Adrenal gland (tissue), 12 donors: ENCODE measurements around the gene TDRD12. TPM values are rescaled to one million over a fixed set of nuclear protein-coding genes. Genes with fewer than 3 reads are reported as not detected.
A peak's percentile ranks its signal among the peaks of the same experiment; 100 is the strongest.
"Not testable (repeated sequence)": the region's sequence is repeated elsewhere in the genome, so short reads cannot be mapped to it uniquely, and the experiment has no call there.

Experiments used
- DNase-seq, 7 donors: peaks; one replicate each; pipeline ENCODE4 v3.0.0-alpha.2; 2019 to 2020
- H3K27ac ChIP-seq, 5 donors: fragments of 200-600 bp; sonication (generic) in 4 of 5; 1 replicate in 3 of 5; 2 replicates in 2 of 5; pipeline versions ENCODE4 v1.5.1 to v1.8.0; 2016 to 2020; ENCODE audit warnings: mild to moderate bottlenecking in 1 of 5
- H3K27me3 ChIP-seq: fragments of 200-600 bp; 2 replicates; pipeline ENCODE4 v1.8.0; 2021
- H3K36me3 ChIP-seq, 2 donors: fragments of 200-600 bp; replicated peaks in 1 of 2; 1 replicate in 1 of 2; 2 replicates in 1 of 2; pipeline versions ENCODE4 v1.5.1 to v1.8.0; 2018 to 2022
- H3K4me1 ChIP-seq, 2 donors: fragments of 200-600 bp; replicated peaks in 1 of 2; 1 replicate in 1 of 2; 2 replicates in 1 of 2; pipeline versions ENCODE4 v1.5.1 to v1.8.0; 2018 to 2021
- H3K4me3 ChIP-seq, 4 donors: fragments of 200-600 bp; sonication (generic) in 3 of 4; one replicate each; pipeline ENCODE4 v1.5.1; 2016 to 2018
- H3K9me3 ChIP-seq, 3 donors: fragments of 200-600 bp; sonication (generic) in 1 of 3; replicated peaks in 1 of 3; 1 replicate in 2 of 3; 2 replicates in 1 of 3; pipeline versions ENCODE4 v1.5.1 to v1.8.0; 2016 to 2021
- POLR2A ChIP-seq, 2 donors: fragments of 450-650 bp; IDR thresholded peaks; one replicate each; pipeline ENCODE4 v1.6.1; 2017; ENCODE audit warnings: antibody characterized with exemption in 2 of 2, mild to moderate bottlenecking in 2 of 2, moderate library complexity in 1 of 2
- WGBS, 4 donors: extraction: QIAGEN DNeasy Blood & Tissue Kit in 2 of 4; methylation state at CpG; one replicate each; pipeline versions ENCODE4 v1.1.5 to v1.1.7; 2013 to 2017; 5-methylcytosine and 5-hydroxymethylcytosine counted together
- intact Hi-C, 2 donors: fragments of 100-400 bp; cut with DNase I; formaldehyde crosslinking; loops; one replicate each; pipeline versions ENCODE4 v1.14.1 to v1.15.0; 2022 to 2023
- polyA plus RNA-seq, 3 donors: library from polyadenylated mRNA; stranded (reverse); fragments of 200-250 nt in 2 of 3; fragments of 350-450 nt in 1 of 3; fragmentation: Illumina TruSeq in 1 of 3; extraction: RNeasy Lipid Tissue Mini Kit (QIAGEN cat#74804) in 1 of 3; gene quantifications; one replicate each; pipeline ENCODE4 v1.2.3, GENCODE V29; 2013 to 2014
- total RNA-seq, 9 donors: library from RNA; depleted of rRNA in 4 of 9; stranded (reverse); fragments of >200 nt in 4 of 9; fragments of 120-200 nt in 1 of 9; fragmentation: NEBNext Ultra II Directional in 1 of 9; extraction: Animal tissue kit (Norgen Biotek cat#: 25700) in 1 of 9; gene quantifications; one replicate each; pipeline versions ENCODE4 v1.1.0 to v1.2.4, GENCODE V29; 2013 to 2023
- TF ChIP-seq, protein P1 (sequence below), 6 experiments: fragments of 450-650 bp in 4 of 6; fragments of 200-600 bp in 2 of 6; sonication (generic) in 1 of 6; IDR thresholded peaks; 1 replicate in 5 of 6; 2 replicates in 1 of 6; pipeline versions ENCODE4 v1.5.1 to v1.8.0; 2016 to 2021; ENCODE audit warnings: antibody characterized with exemption in 6 of 6, mild to moderate bottlenecking in 2 of 6, moderate library complexity in 1 of 6
- donor health status: healthy with polysubstance abuse.
- donor health status: Bipolar disorder and iron deficiency.
- donor health status: DM: yes; HTN: yes; CAD: no.
- donor health status: DM: no; HTN: no; CAD: no.
- donor health status: DM: no; HTN: no; CAD: no.
- donor health status: DM: yes; HTN: yes; CAD: no.

The TDRD12 gene
- total and polyA plus RNA-seq, 12 donors: 0.08 to 3.7 (median 1.1) TPM; not detected in 2

DNA sequence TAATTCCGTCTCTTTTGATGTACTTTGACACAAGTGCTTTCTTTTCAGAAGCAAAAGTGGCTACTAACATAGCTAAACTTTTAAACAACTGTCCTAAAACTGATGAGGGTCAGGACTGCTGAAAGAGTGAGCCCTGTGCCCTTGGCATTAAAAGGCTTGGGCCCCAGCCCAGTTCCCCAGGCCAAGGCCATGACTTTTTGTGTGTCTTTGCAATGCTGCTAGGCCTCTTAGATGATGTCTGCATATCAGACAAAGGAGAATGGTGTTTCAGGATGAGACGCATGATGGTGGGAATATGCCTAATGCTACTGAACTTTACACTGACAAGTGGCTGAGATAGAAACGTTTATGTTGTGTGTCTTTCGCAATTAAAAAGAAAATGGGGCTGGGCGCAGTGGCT is 112.0 kb downstream of the TDRD12 start:
- TF ChIP-seq POLR2A (IDR thresholded peaks at IDR 0.05): no peak
- TF ChIP-seq, protein P1, sequence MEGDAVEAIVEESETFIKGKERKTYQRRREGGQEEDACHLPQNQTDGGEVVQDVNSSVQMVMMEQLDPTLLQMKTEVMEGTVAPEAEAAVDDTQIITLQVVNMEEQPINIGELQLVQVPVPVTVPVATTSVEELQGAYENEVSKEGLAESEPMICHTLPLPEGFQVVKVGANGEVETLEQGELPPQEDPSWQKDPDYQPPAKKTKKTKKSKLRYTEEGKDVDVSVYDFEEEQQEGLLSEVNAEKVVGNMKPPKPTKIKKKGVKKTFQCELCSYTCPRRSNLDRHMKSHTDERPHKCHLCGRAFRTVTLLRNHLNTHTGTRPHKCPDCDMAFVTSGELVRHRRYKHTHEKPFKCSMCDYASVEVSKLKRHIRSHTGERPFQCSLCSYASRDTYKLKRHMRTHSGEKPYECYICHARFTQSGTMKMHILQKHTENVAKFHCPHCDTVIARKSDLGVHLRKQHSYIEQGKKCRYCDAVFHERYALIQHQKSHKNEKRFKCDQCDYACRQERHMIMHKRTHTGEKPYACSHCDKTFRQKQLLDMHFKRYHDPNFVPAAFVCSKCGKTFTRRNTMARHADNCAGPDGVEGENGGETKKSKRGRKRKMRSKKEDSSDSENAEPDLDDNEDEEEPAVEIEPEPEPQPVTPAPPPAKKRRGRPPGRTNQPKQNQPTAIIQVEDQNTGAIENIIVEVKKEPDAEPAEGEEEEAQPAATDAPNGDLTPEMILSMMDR (IDR thresholded peaks at IDR 0.05): no peak
- Histone ChIP-seq H3K9me3 (no peaks in the 10 kb centered on the region), H3K27me3 (no peaks in the 10 kb centered on the region), H3K36me3 (no peaks in the 10 kb centered on the region), H3K4me3 (no peak overlapping the region), H3K27ac (peak overlapping the region in 2 of 5 donors; percentile 35 to 52), H3K4me1 (no peaks in the 10 kb centered on the region)
- intact Hi-C loops: no loop called here
- WGBS, 4 donors: 61 to 70% (median 67%) methylated on average over 5 of the region's 5 CpGs
- peak; percentile 36 to 68 (median 57) for DNase-seq

DNA sequence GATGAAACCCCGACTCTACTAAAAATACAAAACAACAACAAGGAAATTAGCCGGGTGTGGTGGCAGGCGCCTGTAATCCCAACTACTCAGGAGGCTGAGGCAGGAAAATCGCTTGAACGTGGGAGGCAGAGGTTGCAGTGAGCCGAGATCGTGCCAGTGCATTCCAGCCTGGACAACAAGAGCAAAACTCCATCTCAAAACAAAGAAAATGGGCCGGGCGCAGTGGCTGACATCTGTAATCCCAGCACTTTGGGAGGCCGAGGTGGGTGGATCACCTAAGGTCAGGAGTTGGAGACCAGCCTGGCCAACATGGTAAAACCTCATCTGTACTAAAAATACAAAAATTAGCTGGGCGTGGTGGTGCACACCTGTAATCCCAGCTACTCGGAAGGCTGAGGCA is 112.5 kb downstream of the TDRD12 start:
- H3K27ac ChIP-seq: peak overlapping the region in 2 of 5 donors; percentile 35 to 52
- H3K9me3 ChIP-seq, H3K4me3 ChIP-seq, H3K27me3 ChIP-seq, H3K36me3 ChIP-seq, intact Hi-C loops, H3K4me1 ChIP-seq: not testable (repeated sequence)
- 89 to 97% (median 92%) methylated on average over 12 of the region's 12 CpGs for WGBS, 4 donors
- DNase-seq: peak in 1 of 7 donors; percentile 2

DNA sequence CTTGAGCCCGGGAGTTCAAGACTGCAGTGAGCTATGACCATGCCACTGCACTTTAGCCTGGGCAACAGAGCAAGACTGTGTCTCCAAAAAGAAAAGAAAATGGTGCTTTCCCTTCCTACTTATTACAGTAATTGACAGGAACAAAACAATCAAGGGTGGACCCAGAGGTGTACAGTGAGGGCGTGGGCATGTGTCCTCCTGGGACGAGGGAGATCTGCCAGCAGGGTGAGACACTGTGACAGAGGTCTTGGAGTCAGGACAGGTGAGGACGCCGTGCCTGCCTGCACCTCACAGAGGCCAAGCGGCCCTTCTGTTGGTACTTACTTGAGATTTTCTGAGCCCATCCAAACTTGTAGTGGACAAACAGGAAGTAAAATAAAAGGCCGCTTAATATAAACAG is 113.3 kb downstream of the TDRD12 start:
- intact Hi-C loops, DNase-seq, H3K4me1 ChIP-seq, H3K36me3 ChIP-seq, H3K27ac ChIP-seq, H3K4me3 ChIP-seq, H3K9me3 ChIP-seq, H3K27me3 ChIP-seq: not testable (repeated sequence)
- WGBS, 4 donors: 96 to 97% (median 97%) methylated on average over 7 of the region's 7 CpGs

DNA sequence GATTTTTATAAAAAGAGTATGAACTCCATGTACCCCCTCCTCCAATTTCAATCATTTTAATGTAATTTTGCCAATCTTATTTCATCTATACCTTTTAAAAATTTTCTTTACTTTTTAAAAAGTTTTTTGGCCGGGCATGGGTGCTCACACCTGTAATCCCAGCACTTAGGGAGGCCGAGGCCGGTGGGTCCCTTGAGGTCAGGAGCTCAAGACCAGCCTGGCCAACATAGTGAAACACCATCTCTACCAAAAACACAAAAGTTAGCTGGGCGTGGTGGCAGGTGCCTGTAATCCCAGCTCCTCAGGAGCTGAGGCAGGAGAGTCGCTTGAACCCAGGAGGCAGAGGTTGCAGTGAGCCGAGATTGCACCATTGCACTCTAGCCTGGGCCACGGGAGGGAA is 113.8 kb downstream of the TDRD12 start:
- WGBS, 4 donors: 92 to 96% (median 95%) methylated on average over 7 of the region's 7 CpGs
- H3K4me3 ChIP-seq, DNase-seq, intact Hi-C loops, H3K36me3 ChIP-seq, H3K9me3 ChIP-seq, H3K27ac ChIP-seq, H3K27me3 ChIP-seq, H3K4me1 ChIP-seq: not testable (repeated sequence)

DNA sequence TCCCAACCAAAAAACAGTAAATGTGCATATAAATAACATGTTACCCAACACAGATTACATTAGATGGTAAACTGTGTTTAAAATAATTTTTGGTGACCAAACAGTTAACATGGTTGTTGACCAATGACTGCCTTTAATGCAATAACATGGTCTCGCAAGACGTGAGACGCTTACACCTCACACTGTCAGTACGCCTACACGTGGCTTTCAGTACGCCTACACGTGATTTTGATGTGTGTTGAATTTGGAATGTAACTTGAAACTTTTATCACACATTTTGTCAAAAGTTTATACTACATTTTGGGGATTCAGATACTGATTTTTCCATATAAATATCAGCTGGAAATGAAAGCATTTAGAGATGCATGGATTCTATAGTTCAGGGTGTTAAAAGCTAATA is 118.0 kb downstream of the TDRD12 start:
- TF ChIP-seq, protein P1 (IDR thresholded peaks at IDR 0.05): no peak
- Histone ChIP-seq H3K4me1 (no peaks in the 10 kb centered on the region), H3K36me3 (no peaks in the 10 kb centered on the region), H3K27me3 (no peaks in the 10 kb centered on the region), H3K9me3 (no peaks in the 10 kb centered on the region), H3K4me3 (no peak overlapping the region), H3K27ac (no peak overlapping the region)
- WGBS, 4 donors: 83 to 90% (median 87%) methylated on average over 7 of the region's 7 CpGs
- DNase-seq: peak in 1 of 7 donors; percentile 3
- intact Hi-C loops: no loop called here

DNA sequence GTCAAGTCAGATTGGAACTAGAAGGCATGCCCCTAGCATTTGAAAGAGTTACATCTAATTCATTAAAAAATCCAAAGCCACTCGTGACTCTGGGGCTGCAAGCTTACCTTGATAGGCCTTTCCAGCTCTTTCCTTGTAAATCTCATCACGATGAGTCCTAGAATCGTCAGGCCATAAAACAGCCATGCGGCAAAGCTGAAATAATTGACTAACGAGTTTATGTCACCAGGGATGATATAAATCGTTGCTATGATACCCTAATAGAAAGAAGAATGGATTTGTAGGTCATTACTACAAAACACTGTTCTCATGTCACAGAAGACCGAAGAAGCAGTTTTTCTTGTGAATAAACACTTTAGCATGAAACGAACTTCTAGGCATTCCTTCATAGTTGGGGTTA is 122.5 kb downstream of the TDRD12 start:
- no peaks in the 10 kb centered on the region for H3K27me3 ChIP-seq
- no peak for DNase-seq
- no peak for TF ChIP-seq POLR2A (IDR thresholded peaks at IDR 0.05)
- TF ChIP-seq, protein P1 (IDR thresholded peaks at IDR 0.05): no peak
- no peak overlapping the region for H3K27ac ChIP-seq
- no peak overlapping the region for H3K4me3 ChIP-seq
- no peaks in the 10 kb centered on the region for H3K36me3 ChIP-seq
- H3K9me3 ChIP-seq: no peaks in the 10 kb centered on the region
- H3K4me1 ChIP-seq: no peaks in the 10 kb centered on the region
- intact Hi-C loops: no loop called here
- 71 to 83% (median 77%) methylated on average over 8 of the region's 8 CpGs for WGBS, 4 donors
